Right forelimb (tissue), 1 donor: Measurements from ENCODE around the gene WDR53.
"Not testable (repeated sequence)": the region's sequence is repeated elsewhere in the genome, so short reads cannot be mapped to it uniquely, and the experiment has no call there.

Source experiments
- DNase-seq: peaks from one replicate; pipeline ENCODE4 v3.0.0-alpha.2; 2018

The WDR53 gene

DNA sequence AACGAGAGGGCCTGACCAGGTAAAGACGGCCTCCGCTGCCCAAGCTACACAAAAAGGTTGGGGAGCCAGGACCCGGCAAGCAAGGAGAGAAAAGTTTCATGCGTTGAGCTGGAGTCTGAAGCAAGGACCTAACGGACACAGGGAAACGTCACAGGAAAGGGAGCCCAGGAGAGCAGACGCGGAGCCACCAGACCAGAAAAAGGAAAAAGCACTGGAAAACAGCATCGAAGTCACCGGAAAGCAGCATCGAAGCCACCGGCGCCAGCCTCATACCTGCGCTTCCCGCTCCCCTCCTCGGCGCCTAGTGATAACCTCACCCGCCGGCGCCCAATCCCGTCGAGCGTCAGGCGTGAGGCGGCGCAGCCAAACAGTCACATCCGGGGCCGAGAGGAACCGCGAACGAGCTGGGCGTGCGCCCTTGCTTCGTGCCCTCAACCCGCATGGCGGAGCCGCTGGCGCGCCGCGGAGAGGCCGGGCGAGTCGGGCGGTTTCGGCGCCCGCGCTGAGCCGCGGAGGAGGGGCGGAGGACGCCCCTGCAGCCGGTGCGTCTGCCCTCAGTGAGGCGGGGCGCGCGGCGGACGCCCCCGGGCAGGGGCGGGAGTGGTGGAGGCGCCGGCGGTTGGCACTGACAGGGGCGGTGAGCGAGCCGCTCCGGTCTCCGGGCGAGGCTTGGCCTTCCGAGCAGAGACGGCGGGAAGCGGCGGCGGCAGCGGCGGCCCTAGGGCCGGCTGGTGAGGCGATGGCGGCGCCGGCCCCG is at the start of gene WDR53, which contains the start of gene FBXO45:
TSS of gene WDR53 (minus strand) at position 309 of the 757 bp plus-strand sequence. CDS start 7,079 bp downstream, outside the sequence.
TSS of gene FBXO45 (plus strand) at position 415 of the 757 bp plus-strand sequence. CDS start at position 740, 325 bp downstream.
- DNase-seq, result peak; percentile 95

DNA sequence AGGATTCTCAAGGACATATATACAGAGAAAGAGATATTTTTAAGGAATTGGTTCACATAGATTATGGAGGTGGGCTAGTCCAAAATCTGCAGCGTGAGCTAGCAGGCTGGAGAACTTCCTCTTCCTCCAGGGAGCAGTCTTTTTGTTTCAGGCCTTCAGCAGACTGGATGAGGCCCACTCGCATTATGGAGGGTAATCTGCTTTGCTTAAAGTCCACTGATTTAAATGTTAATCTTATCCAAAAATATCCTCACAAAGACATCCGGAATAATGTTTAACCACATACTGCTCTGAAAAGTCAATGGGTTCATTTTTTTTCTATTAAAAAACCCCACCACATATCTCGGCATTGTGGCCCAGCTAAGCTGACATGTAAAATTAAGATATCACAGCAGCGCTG is 48.9 kb upstream of the WDR53 start:
- DNase-seq, result no peak

DNA sequence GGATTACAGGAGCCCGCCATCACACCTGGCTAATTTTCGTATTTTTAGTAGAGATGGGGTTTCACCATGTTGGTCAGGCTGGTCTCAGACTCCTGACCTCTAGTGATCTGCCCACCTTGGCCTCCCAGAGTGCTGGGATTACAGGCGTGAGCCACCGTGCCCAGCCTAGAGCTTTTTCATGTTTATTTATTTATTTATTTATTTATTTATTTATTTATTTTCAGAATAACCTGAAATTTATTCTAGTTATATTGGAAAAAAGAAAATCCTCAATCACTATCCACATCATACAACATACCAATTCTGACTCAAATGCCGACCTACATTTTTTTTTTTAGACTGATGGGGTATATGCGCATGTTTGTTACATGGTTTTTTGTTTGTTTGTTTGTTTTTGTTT is 46.9 kb upstream of the WDR53 start:
- DNase-seq, result not testable (repeated sequence)

DNA sequence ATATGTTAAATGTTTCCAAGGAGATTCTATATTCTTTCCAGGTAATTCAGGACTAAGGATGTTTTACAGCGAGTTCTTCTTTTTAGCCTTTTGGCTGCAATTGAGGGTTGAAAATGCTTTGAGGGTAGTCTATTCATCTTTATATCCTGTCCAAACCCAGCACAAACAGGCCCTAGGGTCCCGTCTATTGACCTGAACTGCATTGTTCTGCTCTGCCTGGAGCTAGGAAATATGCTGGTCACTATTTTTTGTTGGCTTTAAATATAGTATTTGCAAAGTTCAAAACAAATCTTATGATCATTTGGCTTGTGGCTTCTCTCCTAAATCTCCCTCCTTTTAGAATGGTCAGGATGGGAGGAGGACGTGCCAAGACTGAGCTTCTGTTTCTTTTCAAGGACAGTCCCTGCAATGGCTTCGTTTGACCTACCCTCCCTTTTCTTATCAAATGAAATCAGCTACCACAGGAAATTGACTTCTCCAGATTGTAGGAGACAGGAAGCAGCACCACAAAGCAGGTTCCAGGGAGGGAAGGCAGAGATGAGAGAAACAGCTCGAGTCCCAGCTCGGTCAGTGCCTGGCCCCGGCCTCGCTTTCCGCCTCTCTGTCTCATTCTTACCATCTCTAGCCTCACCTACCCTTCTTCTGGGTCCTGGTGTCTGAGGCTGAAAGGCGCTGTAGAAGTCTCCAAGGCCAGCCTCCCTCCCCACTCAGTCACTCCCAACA is 43.6 kb upstream of the WDR53 start:
- no peak for DNase-seq

DNA sequence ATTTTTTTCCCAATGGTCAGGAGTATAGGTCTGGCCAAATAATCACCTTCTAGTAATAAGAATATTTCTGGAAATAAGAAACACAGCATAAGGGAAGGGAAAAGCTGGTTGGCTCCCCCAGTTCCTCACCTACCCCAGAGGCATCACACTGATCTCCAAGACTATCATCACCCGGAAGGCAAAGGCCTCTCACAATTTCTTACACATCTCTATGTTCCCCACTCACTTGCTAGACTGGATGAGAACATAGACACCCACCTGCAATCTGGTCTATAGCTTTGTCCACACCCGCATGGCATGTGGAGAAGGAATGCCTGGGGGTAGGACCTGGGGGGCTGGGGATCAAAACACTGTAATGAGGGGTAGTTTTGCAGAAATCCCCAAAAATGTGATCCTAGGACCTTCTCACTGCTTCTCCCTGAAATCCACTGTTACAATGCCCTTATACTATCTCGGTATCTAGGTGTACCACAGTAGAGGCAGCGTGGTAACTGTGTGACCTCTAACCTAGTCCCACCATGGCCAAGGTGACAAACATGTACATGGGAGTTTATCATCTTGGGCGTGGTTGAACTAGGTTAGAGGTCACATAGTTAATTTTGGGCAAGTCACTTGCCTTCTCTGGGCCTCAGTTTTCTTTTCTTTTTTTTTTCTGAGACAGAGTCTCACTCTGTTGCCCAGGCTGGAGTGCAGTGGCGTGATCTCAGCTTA is 41.6 kb upstream of the WDR53 start:
- no peak for DNase-seq

DNA sequence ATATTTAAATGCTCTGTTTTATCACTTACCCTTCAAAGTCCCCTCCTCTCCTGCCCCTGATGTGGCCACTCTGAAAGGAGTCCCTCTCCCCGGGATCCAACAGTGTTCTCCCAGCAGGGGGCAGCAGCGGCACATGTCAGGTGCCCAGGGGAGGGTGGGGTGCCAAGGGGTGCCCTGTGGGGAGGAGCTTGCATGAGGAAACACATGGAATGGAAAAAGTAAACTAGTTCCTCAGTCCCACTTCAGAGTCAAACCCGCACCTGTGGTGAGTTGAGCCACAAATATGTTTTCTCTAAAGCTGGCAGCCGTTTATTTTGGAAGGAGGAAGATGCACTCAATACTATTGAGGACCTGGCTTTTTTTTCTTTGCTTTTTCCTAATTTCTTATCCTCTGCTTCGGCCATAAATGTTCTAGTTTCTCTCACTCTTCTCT is 41.0 kb upstream of the WDR53 start:
- peak; percentile 89 for DNase-seq

DNA sequence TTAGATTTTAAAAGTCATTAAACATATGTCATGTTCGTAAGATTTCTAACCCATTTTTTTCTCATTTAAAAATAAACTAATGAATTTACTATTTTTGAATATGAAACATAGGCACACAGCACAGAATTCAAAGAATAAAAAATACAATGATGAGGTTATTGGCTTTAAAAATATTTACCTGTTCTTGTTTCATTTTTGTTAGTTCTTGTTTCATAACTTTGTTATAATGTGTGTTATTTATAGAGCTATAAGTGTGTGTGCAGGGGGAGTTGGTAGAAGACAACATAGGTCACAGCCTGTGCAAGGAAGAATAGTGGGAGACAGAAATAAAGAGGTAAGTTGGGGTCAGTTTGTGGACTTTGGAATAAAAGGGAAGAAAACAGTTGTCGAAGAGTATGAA is 40.3 kb upstream of the WDR53 start:
- DNase-seq, result no peak

DNA sequence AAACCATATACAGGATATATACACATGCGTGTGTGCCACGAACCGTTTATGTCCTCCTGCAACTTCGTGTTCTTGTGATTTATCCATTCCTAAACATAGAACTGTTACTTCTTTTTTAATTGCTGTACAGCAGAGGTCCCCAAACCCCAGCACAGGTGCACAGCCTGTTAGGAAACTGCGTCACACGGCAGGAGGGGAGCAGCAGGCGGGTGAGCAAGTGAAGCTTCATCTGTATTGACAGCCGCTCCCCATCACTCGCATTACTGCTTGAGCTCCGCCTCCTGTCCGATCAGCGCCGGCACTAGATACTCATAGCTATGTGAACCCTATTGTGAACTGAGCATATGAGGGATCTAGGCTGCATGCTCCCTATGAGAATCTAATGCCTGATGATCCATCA is 36.2 kb upstream of the WDR53 start:
- DNase-seq, result no peak

DNA sequence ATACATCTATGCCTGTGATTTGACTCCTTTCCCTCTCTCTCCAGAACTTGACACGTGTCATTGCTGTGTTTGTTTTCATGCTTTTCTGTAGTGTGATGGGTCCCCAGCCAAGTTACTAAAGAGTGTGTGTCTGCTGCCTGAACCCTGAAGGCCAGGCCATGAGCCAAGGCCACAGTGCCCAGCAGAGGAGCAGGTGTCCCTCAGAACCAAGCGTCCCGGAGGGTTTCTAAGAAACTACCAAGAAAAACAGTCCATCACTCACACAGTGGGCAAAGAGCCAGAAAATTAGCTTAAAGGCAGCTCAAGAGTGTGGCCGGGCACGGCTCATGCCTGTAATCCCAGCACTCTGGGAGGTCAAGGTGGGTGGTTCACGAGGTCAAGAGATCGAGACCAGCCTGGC is 35.3 kb upstream of the WDR53 start:
- no peak for DNase-seq

DNA sequence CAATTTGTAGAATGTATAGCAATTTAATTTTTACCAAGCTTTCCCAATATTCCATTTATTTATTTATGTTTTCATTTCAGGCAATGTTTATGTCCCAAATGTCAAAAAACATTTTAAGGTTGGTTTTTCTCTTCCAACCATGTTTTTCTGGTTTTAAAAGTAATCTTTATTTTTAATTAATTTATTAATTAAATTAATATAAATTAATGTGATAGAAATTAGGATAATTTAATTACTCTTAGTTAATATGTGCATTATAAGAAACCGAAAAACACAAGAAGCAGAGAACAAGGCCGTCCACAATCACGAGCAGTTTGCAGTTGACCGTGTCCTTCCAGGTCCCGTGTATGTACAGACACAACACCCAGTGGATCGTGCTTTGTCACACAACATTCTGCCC is 34.3 kb upstream of the WDR53 start:
- DNase-seq, result no peak

DNA sequence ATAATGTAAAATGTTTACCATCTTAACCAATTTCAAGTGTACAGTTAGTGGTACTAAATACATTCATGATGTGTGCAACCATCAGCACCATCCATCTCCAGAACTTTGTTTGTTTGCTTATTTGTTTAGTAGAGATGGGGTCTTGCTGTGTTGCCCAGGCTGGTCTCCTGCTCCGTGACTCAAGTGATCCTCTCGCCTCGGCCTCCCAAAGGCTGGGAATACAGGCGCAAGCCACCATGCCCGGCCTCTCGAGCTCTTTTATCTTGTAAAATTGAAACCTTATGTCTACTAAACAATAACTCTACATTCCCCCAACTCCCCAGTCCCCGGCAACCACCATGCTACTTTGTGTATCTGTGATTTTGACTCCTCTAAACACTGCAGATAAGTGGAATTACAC is 32.0 kb upstream of the WDR53 start:
- no peak for DNase-seq

DNA sequence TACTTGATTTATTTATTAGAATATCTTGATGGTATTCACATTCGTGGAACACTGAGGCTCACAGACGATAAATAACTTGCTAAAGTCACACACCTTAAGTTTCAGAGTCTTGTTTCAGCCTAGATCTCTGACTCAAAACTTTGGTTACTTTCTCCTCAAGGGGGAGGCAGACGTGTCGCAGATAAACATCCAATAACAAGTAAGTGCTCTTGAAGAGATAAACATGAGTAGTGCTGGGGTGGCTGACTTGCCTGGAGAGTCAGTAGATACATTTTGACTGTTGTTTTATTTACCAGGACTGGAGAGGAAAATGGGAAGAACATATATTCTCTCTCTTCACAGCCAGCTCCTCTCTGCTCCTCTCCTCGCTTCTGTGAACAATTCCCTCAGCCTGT is 31.4 kb upstream of the WDR53 start:
- no peak for DNase-seq

DNA sequence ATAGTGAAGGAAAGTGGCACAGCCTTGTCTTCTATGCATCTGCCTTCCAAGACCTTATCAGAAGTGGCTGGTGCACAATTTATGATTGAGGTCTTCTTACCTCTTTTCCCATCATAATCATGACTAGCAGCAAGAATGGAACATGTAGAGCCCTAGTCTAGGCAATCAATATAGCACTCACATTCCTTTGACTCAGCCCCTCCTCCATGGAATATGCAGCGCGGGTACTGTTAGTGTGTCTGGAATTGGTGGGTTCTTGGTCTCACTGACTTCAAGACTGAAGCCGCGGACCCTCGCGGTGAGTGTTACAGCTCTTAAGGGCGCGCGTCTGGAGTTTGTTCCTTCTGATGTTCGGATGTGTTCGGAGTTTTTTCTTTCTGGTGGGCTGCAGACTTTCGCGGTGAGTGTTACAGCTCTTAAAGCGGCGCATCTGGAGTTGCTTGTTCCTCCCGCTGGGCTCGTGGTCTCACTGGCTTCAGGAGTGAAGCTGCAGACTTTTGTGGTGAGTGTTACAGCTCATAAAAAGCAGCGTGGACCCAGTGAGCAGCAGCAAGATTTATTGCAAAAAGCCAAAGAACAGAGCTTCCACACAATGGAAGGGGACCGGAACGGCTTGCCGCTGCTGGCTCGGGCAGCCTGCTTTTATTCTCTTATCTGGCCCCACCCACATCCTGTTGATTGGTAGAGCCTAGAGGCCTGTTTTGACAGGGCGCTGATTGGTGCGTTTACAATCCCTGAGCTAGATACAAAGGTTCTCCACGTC is 29.8 kb upstream of the WDR53 start:
- not testable (repeated sequence) for DNase-seq

DNA sequence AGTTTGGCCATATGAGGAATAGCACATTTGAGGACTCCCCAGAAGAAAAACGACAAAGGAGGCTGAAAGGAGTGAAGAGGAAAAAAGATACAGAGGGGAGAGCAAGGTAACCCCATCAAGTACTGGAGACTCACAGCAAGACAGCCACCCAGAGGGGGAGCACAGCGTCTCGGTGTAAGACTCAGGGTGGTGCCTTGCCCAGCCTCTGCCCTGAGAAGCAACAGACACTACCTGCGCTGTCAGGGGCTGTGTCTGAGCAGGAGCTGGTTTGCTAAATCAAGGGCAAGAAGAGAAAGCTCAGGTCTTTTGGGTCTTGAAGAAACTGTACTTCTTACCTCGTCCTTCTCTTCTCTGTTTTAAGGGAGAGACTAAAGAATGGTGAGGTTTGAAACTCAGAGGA is 28.0 kb upstream of the WDR53 start:
- DNase-seq, result no peak

DNA sequence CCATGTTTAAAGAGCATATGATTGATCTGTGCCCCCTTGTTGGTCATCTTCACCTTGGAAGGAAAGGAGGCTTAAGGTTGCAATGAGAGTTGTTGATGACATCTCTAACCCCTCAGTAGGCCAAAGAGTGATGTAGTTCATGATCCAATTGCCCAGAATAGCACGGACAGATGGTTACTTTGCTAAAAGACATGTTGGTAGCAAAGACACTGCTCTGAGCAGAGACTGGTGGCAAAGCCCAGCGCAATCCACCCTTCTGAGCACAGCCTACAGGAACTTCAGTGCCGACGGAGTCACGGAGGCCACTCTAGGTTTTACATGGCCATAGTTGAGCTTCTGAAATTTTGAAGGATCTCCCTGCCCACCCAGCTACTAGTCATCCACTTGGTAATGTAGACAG is 21.9 kb upstream of the WDR53 start:
- no peak for DNase-seq

DNA sequence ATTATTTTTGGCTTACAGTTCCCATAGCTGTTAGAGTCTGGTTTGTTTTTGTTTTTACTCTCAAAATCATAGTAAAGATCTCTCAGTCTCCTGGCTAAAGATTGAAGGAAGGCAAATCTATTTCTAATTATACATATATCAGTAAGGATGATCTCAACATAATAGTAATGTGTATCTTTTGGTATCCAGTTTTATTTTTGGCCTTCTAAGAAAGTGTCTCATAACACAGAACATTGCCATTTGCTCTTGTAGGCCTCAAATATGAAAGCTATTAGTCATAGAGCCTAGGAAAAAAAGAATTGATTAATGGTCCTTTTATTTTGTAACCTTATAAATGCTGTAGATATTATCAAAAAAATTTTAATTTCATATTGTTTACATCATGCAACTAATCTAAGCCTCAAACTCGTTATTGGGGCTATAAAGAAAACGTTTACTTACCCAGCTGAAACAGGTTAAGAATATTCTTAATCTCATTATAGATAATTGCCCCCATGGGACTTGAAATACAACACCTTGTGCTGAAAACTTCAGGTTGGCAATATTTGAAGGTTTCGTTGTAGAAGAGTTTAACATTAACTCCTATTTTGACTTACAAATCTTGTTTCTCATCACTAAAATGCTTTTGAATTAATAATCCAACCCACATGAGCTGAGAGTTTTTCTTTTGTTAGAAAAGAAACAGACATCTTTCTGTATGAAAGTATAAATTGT is 16.8 kb upstream of the WDR53 start:
- no peak for DNase-seq

DNA sequence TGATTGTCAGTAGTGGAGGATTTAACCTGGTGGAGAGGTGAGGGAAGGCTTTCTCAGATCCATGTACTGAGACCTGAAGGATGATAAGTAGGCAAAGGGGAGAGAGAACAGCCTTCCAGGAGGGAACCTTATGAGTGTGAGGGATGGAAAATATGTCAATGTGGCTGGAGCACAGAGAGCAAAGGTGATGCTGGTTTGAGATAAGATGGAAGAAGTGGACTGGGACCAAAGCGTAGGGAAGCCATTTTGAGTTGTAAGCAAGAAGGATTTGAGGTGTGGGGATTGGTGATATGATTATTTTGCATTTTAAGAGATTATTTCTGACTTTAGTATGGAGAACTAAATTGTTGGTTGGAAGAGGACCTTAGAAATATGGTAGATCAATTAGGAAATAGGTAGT is 4.0 kb upstream of the WDR53 start:
- no peak for DNase-seq

DNA sequence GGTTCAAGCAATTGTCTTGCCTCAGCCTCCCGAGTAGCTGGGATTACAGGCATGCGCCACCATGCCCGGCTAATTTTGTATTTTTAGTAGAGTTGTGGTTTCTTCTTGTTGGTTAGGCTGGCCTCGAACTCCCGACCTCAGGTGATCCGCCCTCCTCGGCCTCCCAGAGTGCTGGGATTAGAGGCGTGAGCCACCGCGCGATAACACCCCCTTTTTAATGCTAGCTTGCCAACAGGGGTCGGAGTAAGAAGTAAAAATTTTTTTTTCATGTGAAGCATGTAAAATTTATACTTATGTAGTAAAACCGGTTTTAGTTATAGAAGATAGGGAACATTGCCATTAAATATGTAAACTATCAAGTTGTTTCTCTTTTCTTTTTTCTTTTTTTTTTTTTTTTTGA is 2.0 kb upstream of the WDR53 start:
- not testable (repeated sequence) for DNase-seq

DNA sequence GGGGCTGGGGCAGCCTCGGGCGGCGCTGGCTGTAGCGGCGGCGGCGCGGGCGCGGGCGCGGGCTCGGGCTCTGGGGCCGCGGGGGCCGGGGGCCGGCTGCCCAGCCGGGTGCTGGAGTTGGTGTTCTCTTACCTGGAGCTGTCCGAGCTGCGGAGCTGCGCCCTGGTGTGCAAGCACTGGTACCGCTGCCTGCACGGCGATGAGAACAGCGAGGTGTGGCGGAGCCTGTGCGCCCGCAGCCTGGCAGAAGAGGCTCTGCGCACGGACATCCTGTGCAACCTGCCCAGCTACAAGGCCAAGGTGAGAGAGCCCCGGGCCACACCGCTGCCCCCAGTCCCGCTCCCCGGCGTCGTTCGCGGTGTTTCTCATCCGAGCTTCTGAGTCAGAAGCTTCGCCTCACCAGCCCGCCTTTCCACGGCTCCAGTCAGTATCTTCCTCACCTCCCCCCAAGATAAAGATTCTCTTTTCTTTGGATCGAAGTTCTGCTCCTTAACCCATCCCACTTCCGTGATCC is 706 bp upstream of the WDR53 start:
- no peak for DNase-seq

DNA sequence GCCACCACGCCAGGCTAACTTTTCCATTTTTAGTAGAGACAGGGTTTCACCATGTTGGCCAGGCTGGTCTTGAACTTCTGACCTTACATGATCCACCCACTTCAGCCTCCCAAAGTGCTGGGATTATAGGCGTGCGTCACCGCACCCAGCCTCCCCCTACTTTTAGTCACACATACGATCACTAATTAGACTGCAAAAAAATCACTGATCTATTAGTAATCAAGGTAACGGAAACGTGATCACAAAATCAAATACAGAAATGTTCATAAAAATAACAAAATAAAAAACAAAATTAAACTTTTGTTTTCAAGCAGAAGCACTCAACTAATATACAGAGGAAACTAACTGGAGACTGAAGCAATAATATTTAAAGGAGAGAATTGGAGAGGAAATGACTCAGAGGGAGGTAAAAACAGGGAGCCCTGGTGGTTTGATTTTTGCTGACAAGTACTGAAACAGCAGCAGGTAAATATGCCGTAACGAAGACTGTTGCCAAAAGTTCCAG is 4.6 kb downstream of the WDR53 start:
- DNase-seq, result no peak

DNA sequence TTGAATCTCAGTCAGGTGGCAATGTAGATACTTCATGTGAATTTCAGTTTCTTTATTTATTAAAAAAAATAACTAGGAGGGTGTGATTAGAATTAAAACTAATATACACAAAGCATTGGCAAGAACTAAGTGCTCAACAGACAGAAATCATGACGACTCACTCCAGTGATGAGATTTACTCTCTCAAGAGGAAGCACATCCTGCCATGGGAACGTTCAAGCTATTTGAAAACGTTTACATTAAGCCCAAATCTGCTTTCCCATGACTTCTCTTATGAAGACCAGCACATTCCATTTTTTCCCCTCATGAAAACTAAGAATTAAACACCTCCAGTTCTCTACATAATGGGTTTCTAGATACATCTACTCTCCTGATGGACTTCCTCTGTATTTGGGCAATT is 8.5 kb downstream of the WDR53 start:
- DNase-seq, result no peak

DNA sequence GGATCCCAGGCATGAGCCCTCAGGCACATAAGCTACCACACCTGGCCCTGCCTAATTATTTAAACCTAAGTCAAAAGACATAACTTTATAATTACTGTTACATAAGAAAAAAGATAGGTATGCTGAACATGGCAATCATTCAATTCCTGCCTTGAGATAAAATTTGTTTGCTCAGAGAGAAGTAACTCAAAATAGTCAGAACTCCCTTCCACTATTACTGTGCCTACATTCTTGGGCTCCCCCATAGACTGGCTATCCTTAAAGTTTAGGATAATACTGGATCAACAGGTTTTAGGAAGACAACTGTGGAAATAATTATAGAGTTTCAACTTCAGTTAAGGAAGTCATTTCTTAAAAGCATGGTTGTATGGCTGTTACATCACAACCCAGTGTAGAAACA is 9.9 kb downstream of the WDR53 start:
- DNase-seq, result no peak
